Measurements from ENCODE around the gene S100A12.
"Not testable (repeated sequence)": the region's sequence is repeated elsewhere in the genome, so short reads cannot be mapped to it uniquely, and the experiment has no call there.

S100A12 gene

GRCh38 chr1:153375511-153375910 is at the start of gene S100A12:
Gene S100A12 (minus strand): TSS chr1:153375621. CDS start chr1:153374592, 1,029 bp downstream.
- Histone ChIP-seq H3K4me2 (ENCODE audit: low read depth, low read length) (no peak within 1 kb of the TSS), H3K9me3 (replicated peaks; ENCODE audit: insufficient read depth, low read length) (no peaks in the 10 kb centered on the region), H3K27me3 (replicated peaks; ENCODE audit: insufficient read depth, low read length) (no peaks in the 10 kb centered on the region), H3K79me2 (ENCODE audit: low read length) (no peaks in the 10 kb centered on the region), H3K36me3 (replicated peaks; ENCODE audit: insufficient read depth, low read length) (no peaks in the 10 kb centered on the region), H3F3A (ENCODE audit: insufficient read depth, low read length) (no peaks in the 10 kb centered on the region), H3K9me2 (replicated peaks; ENCODE audit: insufficient read depth, low read length) (no peaks in the 10 kb centered on the region), H3K27ac (ENCODE audit: low read length) (no peak within 1 kb of the TSS), H3K4me1 (ENCODE audit: low read length) (no peaks in the 10 kb centered on the region), H4K20me1 (ENCODE audit: insufficient read depth, low read length) (no peaks in the 10 kb centered on the region), H2AFZ (ENCODE audit: low read length) (no peak within 1 kb of the TSS), H3K4me3 (ENCODE audit: low read length) (no peak within 1 kb of the TSS), H3K9ac (ENCODE audit: low read length) (no peak within 1 kb of the TSS)
- TF ChIP-seq EZH2 (optimal IDR thresholded peaks at IDR 0.05; ENCODE audit: low read depth, low read length) (no peak), EZH2phosphoT487 (IDR thresholded peaks at IDR 0.05; ENCODE audit: low read length) (no peak), CTCF (IDR thresholded peaks at IDR 0.05; ENCODE audit: low read length) (no peak)
- DNase-seq: no peak

GRCh38 chr1:153422450-153423068 is 47.1 kb upstream of the S100A12 start:
- DNase-seq: peak; percentile 74
- Histone ChIP-seq H3F3A (ENCODE audit: insufficient read depth, low read length) (no peaks in the 10 kb centered on the region), H3K9me2 (replicated peaks; ENCODE audit: insufficient read depth, low read length) (no peaks in the 10 kb centered on the region), H3K4me2 (ENCODE audit: low read depth, low read length) (no peak overlapping the region), H3K27ac (ENCODE audit: low read length) (no peak overlapping the region), H3K36me3 (replicated peaks; ENCODE audit: insufficient read depth, low read length) (no peaks in the 10 kb centered on the region), H3K27me3 (replicated peaks; ENCODE audit: insufficient read depth, low read length) (peaks cover 15% of the 10 kb centered on the region; the same call in 1 of the 2 replicates), H3K4me3 (ENCODE audit: low read length) (no peak overlapping the region), H3K4me1 (ENCODE audit: low read length) (no peaks in the 10 kb centered on the region), H3K9me3 (replicated peaks; ENCODE audit: insufficient read depth, low read length) (no peaks in the 10 kb centered on the region), H4K20me1 (ENCODE audit: insufficient read depth, low read length) (no peaks in the 10 kb centered on the region), H3K9ac (ENCODE audit: low read length) (no peak overlapping the region), H2AFZ (ENCODE audit: low read length) (no peak overlapping the region), H3K79me2 (ENCODE audit: low read length) (no peaks in the 10 kb centered on the region)
- TF ChIP-seq CTCF (IDR thresholded peaks at IDR 0.05; ENCODE audit: low read length) (no peak), EZH2phosphoT487 (IDR thresholded peaks at IDR 0.05; ENCODE audit: low read length) (no peak), EZH2 (optimal IDR thresholded peaks at IDR 0.05; ENCODE audit: low read depth, low read length) (no peak)

- Histone ChIP-seq H3K4me2 (ENCODE audit: low read depth, low read length) (no peak overlapping the region), H3K9me2 (replicated peaks; ENCODE audit: insufficient read depth, low read length) (no peaks in the 10 kb centered on the region), H3F3A (ENCODE audit: insufficient read depth, low read length) (no peaks in the 10 kb centered on the region), H3K36me3 (replicated peaks; ENCODE audit: insufficient read depth, low read length) (no peaks in the 10 kb centered on the region), H3K9me3 (replicated peaks; ENCODE audit: insufficient read depth, low read length) (no peaks in the 10 kb centered on the region), H3K27ac (ENCODE audit: low read length) (no peak overlapping the region), H3K9ac (ENCODE audit: low read length) (no peak overlapping the region), H3K79me2 (ENCODE audit: low read length) (no peaks in the 10 kb centered on the region), H3K4me1 (ENCODE audit: low read length) (no peaks in the 10 kb centered on the region), H4K20me1 (ENCODE audit: insufficient read depth, low read length) (no peaks in the 10 kb centered on the region), H2AFZ (ENCODE audit: low read length) (no peak overlapping the region), H3K27me3 (replicated peaks; ENCODE audit: insufficient read depth, low read length) (0 out of 2 replicates have a peak, but pooled peaks cover 3% of the 10 kb centered on the region), H3K4me3 (ENCODE audit: low read length) (no peak overlapping the region)
- TF ChIP-seq EZH2 (optimal IDR thresholded peaks at IDR 0.05; ENCODE audit: low read depth, low read length): no peak
- TF ChIP-seq EZH2phosphoT487 (IDR thresholded peaks at IDR 0.05; ENCODE audit: low read length): no peak
- TF ChIP-seq CTCF (IDR thresholded peaks at IDR 0.05; ENCODE audit: low read length): no peak
- no peak for DNase-seq
Measured at GRCh38 chr1:153420306-153420705, 44.9 kb upstream of the S100A12 start.

GRCh38 chr1:153419436-153419793 is 44.0 kb upstream of the S100A12 start:
- not testable (repeated sequence) for H3K9ac ChIP-seq (ENCODE audit: low read length); H3K9me2 ChIP-seq (replicated peaks; ENCODE audit: insufficient read depth, low read length); H3K9me3 ChIP-seq (replicated peaks; ENCODE audit: insufficient read depth, low read length); H3K79me2 ChIP-seq (ENCODE audit: low read length); H3K27me3 ChIP-seq (replicated peaks; ENCODE audit: insufficient read depth, low read length); H4K20me1 ChIP-seq (ENCODE audit: insufficient read depth, low read length); H3F3A ChIP-seq (ENCODE audit: insufficient read depth, low read length); H3K27ac ChIP-seq (ENCODE audit: low read length); H3K4me1 ChIP-seq (ENCODE audit: low read length); H3K36me3 ChIP-seq (replicated peaks; ENCODE audit: insufficient read depth, low read length); DNase-seq; H3K4me3 ChIP-seq (ENCODE audit: low read length); H3K4me2 ChIP-seq (ENCODE audit: low read depth, low read length); H2AFZ ChIP-seq (ENCODE audit: low read length)

GRCh38 chr1:153418758-153419435 is 43.5 kb upstream of the S100A12 start:
- DNase-seq; H3K27ac ChIP-seq (ENCODE audit: low read length); H3K36me3 ChIP-seq (replicated peaks; ENCODE audit: insufficient read depth, low read length); H3K9ac ChIP-seq (ENCODE audit: low read length); H2AFZ ChIP-seq (ENCODE audit: low read length); H4K20me1 ChIP-seq (ENCODE audit: insufficient read depth, low read length); H3K4me2 ChIP-seq (ENCODE audit: low read depth, low read length); H3K4me3 ChIP-seq (ENCODE audit: low read length); H3K9me3 ChIP-seq (replicated peaks; ENCODE audit: insufficient read depth, low read length); H3K79me2 ChIP-seq (ENCODE audit: low read length); H3F3A ChIP-seq (ENCODE audit: insufficient read depth, low read length); H3K9me2 ChIP-seq (replicated peaks; ENCODE audit: insufficient read depth, low read length); H3K4me1 ChIP-seq (ENCODE audit: low read length); H3K27me3 ChIP-seq (replicated peaks; ENCODE audit: insufficient read depth, low read length): not testable (repeated sequence)
